GM12864 (cell line): Measurements from ENCODE around the gene LRIG2.

Experiments used
- DNase-seq: peaks from one replicate; pipeline ENCODE4 v3.0.0-alpha.2; 2011; ENCODE audit warnings: low read depth
- H3K4me3 ChIP-seq: 2 replicates; pipeline ENCODE4 v1.5.1; 2011; ENCODE audit warnings: mild to moderate bottlenecking, low read depth, low read length, control low read depth
- TF ChIP-seq, protein P1 (sequence below): IDR thresholded peaks from 2 replicates; pipeline ENCODE4 v1.5.1; 2011; ENCODE audit warnings: low read depth, mild to moderate bottlenecking, moderate library complexity, low read length, control low read depth, inconsistent platforms; ENCODE audit errors: missing control alignments

Gene LRIG2

DNA sequence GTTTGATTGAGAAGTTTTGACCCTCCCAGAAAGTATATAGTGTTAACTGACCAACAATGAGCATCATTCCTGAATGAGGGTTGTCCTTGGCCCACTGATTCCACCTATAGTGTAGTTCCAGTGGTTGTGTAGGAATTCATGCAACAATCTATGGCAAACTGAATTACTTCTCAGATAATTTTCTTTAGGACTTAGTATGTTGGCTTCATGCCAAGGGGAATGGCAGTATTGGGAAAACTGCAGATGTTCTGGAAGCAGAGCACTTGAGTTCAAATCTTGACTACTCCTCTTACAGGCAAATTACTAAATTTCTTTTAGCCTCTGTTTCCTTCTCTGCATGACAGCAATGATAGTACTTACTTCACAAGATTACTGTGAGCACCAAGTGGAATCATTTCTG is 65.8 kb downstream of the LRIG2 start:
- no peak overlapping the region for H3K4me3 ChIP-seq
- TF ChIP-seq, protein P1, sequence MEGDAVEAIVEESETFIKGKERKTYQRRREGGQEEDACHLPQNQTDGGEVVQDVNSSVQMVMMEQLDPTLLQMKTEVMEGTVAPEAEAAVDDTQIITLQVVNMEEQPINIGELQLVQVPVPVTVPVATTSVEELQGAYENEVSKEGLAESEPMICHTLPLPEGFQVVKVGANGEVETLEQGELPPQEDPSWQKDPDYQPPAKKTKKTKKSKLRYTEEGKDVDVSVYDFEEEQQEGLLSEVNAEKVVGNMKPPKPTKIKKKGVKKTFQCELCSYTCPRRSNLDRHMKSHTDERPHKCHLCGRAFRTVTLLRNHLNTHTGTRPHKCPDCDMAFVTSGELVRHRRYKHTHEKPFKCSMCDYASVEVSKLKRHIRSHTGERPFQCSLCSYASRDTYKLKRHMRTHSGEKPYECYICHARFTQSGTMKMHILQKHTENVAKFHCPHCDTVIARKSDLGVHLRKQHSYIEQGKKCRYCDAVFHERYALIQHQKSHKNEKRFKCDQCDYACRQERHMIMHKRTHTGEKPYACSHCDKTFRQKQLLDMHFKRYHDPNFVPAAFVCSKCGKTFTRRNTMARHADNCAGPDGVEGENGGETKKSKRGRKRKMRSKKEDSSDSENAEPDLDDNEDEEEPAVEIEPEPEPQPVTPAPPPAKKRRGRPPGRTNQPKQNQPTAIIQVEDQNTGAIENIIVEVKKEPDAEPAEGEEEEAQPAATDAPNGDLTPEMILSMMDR, result no peak
- no peak for DNase-seq

DNA sequence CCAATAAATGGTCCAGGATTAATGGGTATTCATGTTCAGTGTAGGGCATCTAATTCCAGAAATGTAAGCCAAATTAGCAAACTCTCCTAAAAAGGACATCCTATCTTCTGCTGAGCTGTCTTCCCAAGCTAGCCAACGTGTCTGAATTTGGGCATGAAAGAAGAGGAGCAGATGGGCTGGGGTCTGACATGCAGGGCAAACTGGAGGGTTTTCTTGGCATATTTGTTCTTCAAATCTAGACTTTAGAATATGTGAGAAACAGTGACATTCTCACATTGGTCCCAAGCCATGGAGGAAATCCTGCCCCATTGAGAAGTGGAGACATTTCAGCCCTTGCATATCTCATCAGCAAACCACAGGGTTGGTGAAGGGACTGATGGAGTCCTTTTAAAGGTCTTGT is 67.2 kb downstream of the LRIG2 start:
- TF ChIP-seq, protein P1, result no peak

DNA sequence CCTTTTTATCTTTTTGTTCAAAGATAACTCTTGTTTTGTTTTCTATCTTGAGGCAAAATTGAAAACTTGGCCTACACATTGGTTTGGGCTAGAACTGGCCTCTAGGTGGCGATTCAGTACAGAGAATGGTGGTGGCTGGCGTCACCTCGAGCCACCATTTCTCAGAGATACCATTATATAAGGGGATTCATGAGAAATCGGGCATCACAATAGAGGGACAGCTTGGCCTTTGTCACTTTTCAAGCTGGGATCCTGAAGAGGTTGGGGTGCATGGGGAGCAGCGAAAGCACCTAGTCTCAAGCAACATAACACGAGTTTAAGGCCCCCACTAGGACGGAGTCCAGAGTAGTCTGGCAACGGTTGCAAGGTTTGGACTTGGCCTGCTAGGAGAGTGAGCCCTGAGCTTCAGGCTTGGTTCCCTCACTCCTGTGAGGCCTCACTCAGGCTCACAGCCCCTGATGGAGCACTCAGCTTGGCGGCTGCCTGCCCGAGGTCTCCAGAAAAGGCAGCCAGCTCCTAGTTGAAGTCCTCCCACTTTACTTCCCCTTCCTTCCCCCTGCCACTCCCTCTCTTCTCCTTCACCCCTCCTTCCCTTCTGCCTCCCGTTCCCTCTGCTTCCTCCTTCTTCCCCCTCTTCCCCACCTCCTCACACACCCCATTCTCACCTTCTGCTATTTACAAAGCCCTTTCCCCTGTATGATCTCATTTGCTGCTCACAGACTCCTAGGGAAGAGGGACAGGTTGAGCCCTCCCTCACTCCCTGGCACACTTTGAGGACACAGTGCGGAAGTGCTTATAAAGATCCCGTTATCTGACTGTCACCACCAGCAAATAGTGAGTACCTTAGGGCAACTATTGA is 67.8 kb downstream of the LRIG2 start:
- peak; percentile 29 for DNase-seq
- H3K4me3 ChIP-seq, result no peak overlapping the region
- TF ChIP-seq, protein P1, result peak; percentile 77

More for the DNA sequence above, 67.2 kb downstream of the LRIG2 start:
- H3K4me3 ChIP-seq, result no peak overlapping the region
- DNase-seq, result no peak

DNA sequence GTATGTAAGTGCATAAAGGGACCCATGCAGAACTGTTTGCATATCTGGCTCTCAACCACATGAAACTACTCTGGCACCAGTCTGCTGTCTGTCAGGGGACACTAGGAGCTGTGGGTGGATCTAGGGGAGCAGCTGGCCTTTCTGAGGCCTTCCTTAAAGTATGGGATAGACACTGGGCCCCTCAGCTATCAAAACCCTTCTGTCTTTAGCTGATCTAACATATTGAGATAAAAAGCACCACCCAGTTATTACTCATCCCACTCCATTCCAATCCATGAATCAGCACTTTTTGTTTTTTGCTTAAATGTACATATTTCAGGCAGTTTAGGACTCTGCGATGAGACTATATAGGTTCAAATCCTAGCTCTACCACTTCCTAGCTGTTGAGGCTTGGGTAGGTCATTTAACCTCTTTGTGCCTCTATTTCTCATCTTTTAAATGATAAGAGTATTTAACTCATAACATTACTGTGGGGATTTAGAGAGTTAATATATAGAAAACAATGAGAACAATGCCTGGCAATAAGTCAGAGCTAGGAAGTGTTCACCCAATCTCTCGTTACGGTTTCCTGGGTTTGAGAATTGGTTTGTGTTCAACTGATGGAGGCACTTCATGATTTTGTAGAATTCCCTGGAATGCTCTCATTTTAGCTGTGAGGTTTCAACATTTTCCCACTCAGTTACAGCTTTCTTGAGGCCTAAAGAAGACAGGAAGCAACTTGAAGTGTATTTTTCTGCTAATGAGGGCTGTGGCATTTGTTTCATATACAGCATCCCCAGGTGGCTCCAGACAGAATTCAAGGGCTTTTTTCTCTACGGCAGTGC is 68.9 kb downstream of the LRIG2 start:
- H3K4me3 ChIP-seq, result no peak overlapping the region
- DNase-seq, result no peak
- TF ChIP-seq, protein P1, result no peak

DNA sequence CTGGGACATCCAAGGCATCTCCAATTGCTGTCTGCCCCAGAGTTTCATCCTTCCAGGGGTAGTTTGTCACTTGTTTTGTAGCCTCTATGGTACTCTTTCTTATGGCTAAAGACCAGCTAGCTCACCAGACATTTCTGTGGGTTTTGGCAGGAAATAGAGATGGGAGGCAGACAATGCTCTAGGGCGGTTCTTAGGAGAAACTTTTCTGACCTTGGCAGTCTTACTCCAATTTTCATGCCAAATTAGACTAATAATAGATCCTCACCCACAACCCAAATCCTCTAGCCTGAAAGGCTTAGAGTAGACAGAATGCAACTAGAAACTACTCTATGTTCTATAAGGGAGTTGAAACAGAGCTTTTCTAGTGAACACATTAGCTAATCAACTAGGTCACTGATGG is 69.8 kb downstream of the LRIG2 start:
- DNase-seq, result no peak
- TF ChIP-seq, protein P1, result no peak
- H3K4me3 ChIP-seq, result no peak overlapping the region

DNA sequence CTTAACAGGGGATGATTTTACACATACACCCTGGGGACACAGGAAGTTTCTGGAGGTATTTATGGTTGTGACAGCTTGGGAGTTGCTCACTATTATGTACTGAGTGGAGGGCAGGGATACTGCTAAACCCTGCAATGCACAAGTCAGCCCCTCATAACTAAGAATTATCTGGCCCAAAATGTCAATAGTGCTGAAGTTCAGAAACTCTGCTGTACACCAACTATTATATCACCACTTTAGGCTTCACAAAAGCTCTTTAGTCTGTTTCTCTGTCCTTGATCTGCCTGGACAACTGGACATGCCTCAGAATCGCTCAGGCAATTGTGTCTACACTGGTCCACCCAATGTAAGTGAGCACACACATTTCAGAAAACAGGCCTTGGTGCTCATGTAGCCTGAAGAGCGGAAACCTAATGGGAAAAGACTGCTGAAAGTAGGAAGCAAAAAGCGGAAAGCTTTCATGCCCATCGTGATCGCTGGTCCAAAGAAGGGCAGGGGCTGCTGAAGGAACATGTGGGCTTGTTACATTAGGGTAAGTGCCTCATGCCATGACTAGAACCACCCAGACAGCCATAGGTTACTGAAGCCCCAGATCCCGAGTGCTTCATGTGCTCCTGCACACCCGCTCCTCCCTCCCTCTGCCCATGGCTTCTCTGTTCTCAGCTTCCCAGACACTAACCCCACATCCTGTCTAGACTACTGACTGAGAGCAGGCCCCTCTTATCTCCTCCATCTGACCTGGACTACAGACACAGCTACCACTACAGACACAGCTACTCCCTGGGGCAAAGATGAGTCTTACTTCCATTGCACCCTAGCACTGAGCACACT is 73.5 kb downstream of the LRIG2 start:
- no peak overlapping the region for H3K4me3 ChIP-seq
- DNase-seq, result no peak
- TF ChIP-seq, protein P1, result no peak
